HPDE6-E6E7 (cell line): ENCODE results near the gene PSG5.
"Not testable (repeated sequence)": the region's sequence is repeated elsewhere in the genome, so short reads cannot be mapped to it uniquely, and the experiment has no call there.

Source experiments
- DNase-seq: peaks from one replicate; pipeline ENCODE4 v3.0.0; 2011; ENCODE audit warnings: missing footprints; ENCODE audit errors: extremely low spot score

The PSG5 gene

DNA sequence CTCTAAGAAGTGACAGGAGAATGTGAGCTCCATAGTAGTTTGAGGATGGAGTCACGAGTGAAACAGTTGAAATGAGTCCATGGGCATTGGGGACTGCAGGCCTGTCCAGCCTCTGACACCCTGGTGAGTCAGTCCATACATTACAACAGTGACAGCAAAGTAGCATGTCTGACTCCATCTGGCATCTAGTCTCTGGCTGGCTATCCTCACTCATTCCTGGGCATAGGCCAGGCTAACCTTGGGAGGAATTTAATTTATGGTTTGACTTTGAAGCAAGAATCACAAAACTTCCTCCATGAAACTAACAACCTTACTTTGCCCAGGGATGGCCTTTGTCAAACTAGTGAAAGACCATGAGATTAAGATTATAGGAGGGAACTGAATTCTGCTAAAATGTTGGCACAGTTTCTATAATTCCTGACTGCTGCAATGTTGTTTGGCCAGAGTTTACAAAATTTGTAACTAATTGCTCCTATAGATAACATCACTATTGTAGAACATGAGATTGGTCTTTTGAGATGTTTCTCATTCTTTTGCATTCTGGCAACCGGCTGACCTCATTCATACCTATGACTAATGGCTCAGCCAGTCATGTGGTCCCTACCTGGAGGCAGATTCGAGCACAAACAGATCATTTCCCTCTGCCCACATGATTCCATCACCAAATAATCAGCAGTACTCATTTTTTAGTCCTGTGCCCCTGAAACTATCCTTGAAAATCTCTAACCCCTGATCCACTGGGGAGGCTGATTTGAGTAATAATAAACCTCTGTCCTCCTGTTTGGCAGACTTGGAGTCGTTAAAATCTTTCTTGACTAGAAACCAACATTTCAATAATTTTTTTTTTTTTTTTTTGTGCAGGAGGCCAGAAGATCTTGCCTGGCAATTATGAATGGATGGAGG lies 4.2 kb downstream of the PSG5 start:
- DNase-seq, result peak; percentile 49

GRCh38 chr19:43179569-43180147 lies 6.7 kb downstream of the PSG5 start:
- DNase-seq, result not testable (repeated sequence)

DNA sequence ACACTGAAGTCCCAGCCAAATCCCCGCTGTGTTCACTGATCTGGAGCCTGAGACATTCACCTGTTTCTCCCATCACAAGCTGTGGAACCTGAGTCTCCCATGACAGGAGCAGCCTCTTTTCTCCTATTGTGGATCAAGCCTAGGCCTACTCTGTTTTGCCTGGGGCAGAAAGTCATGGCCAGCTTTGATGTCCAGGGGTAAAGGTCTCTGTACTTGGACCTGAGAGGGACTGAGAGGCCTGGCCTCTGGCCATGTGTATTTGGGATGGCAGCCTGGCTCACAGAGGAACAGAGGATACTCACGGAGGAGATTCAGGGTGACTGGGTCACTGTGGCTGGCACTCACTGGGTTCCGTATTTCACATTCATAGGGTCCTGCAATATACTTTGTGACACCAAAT lies 7.8 kb downstream of the PSG5 start:
- DNase-seq, result not testable (repeated sequence)

DNA sequence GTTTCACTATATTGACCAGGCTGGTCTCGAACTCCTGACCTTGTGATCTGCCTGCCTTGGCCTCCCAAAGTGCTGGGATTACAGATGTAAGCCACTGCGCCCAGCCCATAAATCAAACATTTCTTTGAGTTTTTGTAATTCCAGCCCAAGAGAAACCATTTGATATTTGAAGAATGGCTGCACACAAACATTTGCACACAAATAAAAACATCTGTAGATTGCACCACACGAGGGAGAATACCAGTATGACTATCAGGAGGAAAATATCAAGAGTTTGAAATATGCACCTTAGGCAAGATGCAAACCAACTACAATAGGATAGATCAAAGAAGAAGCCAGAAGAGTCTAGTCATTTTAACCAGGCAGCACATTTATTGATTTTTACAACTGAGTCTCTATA lies 20.4 kb downstream of the PSG5 start:
- not testable (repeated sequence) for DNase-seq

- not testable (repeated sequence) for DNase-seq
Observed at GRCh38 chr19:43163135-43163534, 23.2 kb downstream of the PSG5 start.

GRCh38 chr19:43162261-43162660 lies 24.1 kb downstream of the PSG5 start:
- DNase-seq, result not testable (repeated sequence)

GRCh38 chr19:43152214-43152613 lies 34.1 kb downstream of the PSG5 start:
- DNase-seq, result no peak

DNA sequence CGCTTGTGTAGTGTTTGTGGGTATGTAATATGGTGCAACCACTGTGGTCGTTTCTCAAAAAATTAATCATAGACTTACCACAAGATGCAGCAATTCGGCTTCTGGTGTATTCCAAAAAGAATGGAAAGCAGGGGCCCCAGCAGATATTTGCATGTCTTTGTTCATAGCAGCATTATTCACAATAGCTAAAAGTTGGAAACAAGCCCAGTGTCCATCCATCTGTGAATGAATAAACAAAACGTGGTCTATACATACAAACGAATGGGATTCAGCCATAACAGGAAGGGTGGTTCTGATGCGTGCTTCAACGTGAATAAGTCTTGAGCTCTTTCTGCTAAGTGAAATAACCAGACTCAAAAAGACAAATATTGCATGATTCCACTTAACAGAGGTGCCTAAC lies 36.5 kb downstream of the PSG5 start:
- DNase-seq, result not testable (repeated sequence)

DNA sequence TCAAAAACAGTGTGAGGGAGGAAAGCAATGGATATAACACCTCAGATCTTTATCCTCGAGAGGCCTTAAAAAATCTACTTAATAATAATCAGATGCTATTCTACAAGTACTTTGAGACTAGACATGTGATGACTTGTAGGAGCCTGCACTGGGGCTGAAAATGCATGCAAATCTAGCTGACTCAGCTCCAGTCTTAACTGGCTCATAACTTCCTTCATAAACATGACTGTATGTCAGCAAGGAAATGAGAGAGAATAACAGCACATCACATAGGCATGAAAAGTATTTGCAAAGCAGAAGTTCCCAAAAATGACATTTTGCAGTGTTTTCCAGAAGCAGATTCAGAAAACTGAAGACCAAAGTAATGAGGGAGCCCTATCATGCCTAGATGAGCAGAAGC lies 38.1 kb downstream of the PSG5 start:
- DNase-seq, result peak; percentile 11

DNA sequence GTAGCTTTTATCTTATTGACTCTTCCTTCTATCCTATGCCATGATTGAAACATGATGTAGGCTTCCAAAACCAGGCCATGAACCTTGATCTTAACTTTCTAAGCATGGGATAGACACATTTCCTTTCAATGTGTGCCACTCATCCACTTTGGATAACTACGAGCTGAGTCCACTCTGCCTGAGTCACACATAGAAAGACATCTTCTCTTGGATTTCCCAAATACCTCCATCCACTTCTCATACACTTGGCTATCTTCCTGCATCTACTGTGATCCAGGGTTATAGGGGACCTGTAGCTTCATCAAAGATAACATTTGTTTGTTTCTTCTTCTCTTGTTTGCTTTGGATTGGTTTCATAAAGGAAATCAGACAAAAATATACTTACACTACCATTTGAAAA lies 44.6 kb downstream of the PSG5 start:
- not testable (repeated sequence) for DNase-seq

DNA sequence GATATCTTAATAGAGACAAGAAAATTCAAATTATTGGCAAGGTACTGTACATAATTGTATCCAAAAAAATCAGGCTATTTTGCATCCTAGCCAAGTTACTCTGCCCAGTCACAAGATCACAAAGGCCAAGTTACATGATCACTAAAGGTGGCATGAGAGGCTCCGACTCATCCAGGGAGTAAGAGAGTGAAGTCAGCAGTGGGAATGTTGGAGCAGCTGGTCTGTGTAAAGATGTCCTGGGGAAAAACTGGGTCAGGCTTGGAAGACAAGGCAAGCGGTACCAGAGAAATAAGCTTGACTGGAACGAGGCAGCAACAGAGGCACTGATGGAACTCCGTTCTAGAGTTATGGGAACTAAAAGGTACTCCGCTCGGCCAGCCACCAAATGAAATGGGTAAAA lies 53.6 kb downstream of the PSG5 start:
- no peak for DNase-seq

DNA sequence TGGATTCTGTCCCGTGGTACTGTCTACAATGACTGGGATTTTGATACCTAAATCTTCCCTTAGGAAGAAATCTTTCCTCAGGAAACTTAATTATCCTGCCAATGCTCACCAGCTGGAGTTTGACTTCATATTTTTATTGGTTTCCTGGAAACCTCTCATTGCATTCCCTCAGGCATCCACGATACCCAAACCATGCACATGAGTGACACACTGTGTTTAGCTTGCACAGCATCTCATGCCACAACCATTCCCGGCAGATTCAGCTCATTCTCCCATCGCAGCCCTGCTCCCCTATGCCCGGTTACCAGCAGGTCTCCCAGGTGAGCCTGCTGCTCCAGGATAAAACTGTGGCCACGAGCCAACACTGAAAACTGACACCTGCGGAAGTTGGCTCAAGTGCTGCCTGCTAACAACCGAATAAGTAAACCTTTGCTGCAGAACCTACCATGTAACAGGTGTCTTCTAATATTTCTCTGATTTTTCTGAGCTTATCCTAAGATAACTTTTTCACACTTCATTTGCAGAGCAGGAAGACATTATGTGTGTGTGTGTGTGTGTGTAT lies 55.0 kb downstream of the PSG5 start:
- DNase-seq, result peak; percentile 6

DNA sequence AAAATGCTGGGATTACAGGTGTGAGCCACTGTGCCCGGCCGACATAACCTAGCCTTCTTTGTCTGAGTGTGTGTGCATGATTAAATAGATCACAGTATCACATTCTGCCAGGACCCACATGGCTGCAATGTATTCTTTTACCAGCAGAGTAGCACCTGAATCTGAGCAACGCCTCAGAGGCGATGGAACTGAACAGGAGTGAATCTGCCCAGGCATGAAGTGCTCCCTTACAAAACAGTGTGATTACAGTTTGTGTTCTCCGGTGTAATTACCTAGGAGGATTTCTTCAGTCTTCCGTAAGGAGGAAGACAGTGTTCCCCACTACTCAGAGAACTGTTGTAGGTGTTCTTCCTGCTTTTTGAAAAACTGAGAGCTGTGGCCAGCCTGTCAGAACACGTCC lies 57.1 kb downstream of the PSG5 start:
- peak; percentile 33 for DNase-seq

- DNase-seq, result not testable (repeated sequence)
Observed at GRCh38 chr19:43127336-43127735, 59.0 kb downstream of the PSG5 start.

- no peak for DNase-seq
Observed at GRCh38 chr19:43126720-43127119, 59.6 kb downstream of the PSG5 start.

- DNase-seq, result no peak
Observed at GRCh38 chr19:43124360-43124759, 62.0 kb downstream of the PSG5 start.

DNA sequence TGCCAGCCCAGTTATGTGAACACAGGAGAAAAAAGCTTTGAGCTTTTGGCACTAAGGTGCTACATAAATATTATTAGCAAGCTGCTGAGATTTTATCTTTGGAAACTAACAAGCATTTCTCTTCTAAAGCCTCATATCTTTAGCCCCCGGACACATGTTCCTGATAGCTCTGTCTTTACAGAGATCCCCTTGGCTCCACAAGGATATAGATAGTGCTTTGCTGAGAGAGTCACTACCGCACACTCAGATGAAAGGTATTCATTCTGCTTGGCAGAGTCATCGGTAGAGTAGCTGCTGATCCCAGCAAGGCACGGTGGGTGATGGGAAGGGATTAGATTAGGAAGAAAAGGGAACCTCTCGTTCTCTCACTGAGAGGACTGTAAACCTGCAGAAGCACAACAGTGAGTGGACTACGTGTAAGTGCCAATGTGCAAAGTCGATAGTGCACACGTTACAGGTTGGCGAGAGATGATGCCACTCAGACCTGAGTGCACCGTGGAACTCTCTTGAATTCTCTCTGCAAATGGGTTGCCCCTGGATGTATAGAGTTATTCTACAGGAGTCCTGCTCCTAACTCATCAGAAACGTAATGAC lies 65.8 kb downstream of the PSG5 start:
- DNase-seq, result peak; percentile 47

DNA sequence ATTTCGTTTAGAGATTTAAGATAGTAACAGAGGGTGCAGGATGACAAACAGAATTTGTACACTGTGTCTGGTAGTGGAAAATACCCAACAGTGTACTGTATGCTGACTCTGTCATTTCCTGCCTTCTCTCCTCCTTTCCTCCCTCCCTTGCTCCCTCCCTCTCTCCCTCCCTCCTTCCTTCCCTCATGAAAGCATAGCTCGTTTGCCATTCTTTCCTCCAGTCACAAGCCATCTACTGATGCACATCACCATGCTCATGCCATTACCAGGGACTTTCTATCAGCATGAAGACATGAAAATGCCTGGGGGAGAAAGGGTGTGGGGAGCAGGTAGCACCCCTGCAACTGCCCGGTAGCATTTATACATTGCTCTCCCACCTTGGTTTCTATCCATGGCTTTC lies 66.8 kb downstream of the PSG5 start:
- DNase-seq, result not testable (repeated sequence)
